Embryonic facial prominence (tissue), 1 donor: ENCODE results near the gene SV2C.
"Not testable (repeated sequence)": the region's sequence is repeated elsewhere in the genome, so short reads cannot be mapped to it uniquely, and the experiment has no call there.

Source experiments
- DNase-seq: peaks from one replicate; pipeline ENCODE4 v3.0.0-alpha.2; 2016; ENCODE audit errors: extremely low spot score

The SV2C gene

GRCh38 chr5:76341651-76342334, 258.6 kb downstream of the SV2C start:
- DNase-seq: no peak

GRCh38 chr5:76342474-76342873, 259.3 kb downstream of the SV2C start:
- DNase-seq: no peak

DNA sequence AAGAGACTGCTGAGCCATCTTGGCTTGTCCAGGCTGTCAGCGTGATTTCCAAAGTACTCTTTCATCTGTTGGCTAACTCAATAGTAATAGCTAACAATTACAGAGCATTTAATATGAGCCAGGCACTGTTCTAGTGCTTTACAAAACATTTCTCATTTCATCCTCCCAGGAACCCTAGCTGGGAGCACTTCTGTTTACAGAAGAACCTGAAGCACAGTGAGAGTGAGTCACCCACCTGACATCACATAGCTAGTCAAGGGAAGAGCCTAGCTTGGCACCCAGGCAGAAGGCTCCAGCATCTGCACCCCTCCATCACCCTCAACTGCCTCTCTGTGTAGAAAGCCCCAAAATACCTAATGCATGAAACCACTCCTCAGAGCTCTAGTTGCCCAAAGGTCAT, 262.4 kb downstream of the SV2C start:
- no peak for DNase-seq

GRCh38 chr5:76351176-76351575, 268.0 kb downstream of the SV2C start:
- no peak for DNase-seq

DNA sequence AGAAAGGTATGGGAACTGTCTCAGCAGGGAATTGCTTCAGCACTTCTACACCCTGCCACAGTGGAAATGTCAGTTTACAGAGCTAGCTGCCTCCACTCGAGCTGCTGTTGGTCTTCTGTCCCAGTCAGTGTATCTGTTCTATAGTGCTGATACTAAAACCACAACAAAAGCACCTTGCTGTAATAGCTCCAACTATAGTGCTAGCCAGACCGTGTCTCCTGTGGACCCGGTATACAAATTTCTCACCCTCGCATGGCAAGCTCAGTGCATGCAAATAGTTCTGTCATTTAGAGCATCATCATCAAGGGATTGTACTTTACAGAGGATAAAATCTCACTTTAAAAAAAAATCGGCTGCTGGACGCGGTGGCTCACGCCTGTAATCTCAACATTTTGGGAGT, 268.4 kb downstream of the SV2C start:
- DNase-seq: no peak

DNA sequence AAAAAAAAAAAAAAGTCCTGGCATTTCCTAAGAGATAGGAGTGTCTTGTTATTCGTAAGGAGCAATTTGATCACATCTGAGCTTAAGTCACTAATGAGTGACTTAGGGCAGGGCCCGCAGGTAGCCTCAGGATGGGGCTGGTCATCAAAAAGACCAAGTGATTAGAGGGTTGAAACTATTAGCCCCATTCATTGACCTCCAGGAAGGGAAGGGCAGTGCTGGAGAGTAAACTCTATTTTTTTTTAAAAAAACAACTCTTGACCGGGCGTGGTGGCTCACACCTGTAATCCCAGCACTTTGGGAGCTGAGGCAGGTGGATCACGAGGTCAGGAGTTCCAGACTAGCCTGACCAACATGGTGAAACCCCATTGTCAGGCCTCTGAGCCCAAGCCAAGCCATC, 273.7 kb downstream of the SV2C start:
- DNase-seq: no peak

DNA sequence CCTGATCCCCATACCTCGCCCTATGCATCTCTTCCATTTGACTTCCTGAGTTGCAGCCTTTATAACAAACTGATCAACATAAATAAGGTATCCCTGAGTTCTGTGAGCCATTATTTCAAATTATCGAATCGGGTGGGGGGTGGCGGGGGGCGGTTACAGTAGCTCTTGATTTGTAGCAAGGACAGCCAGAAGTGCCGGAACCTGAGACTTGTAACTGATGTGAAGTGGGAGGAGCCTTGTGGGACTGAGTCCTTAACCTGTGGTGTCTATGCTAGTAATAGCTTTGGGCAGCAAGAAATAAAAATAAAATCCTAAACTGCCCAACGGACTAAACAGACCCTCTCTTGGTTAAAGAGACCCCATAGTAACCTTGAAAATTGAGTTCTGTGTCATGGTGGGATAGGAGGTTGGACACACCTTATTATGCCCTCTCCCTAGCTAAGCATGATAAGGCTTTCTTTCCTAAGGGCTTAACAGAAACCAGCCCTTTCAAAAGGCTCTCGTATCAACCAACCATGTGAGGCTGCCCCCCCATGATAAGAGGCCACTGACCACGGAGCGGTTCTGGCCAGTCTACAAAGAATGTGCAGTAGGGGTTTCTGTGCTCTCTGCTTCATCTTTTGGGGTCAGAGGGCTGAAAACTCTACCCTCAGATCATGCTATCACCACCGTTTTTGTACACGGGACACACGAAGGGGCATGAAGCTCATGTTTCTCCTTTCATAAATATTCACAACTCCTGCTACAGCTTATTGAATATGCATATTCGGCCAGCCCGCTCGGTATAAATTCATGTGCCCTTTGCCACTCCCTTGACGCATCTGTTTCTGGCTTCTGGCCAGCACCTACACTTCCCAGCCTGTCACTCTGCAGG, 280.4 kb downstream of the SV2C start:
- DNase-seq: no peak

DNA sequence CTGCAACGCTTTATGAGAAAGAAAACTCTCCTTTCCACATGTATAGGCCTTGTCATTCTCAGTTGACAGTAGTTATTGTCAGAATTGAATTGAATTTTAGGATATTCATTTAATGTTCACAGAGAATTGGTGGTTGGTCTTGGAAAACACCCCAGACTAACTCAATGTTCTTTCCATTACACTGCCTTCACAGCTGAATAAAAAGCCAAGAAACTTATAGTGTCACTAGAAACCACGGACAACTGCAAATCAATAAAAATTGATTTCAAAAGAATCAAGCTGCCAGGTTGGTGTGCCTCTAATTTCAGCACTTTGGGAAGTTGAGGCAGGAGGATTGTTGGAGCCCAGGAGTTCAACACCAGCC, 281.0 kb downstream of the SV2C start:
- no peak for DNase-seq

GRCh38 chr5:76365561-76365960, 282.4 kb downstream of the SV2C start:
- DNase-seq: no peak

GRCh38 chr5:76366596-76366995, 283.4 kb downstream of the SV2C start:
- DNase-seq: no peak

DNA sequence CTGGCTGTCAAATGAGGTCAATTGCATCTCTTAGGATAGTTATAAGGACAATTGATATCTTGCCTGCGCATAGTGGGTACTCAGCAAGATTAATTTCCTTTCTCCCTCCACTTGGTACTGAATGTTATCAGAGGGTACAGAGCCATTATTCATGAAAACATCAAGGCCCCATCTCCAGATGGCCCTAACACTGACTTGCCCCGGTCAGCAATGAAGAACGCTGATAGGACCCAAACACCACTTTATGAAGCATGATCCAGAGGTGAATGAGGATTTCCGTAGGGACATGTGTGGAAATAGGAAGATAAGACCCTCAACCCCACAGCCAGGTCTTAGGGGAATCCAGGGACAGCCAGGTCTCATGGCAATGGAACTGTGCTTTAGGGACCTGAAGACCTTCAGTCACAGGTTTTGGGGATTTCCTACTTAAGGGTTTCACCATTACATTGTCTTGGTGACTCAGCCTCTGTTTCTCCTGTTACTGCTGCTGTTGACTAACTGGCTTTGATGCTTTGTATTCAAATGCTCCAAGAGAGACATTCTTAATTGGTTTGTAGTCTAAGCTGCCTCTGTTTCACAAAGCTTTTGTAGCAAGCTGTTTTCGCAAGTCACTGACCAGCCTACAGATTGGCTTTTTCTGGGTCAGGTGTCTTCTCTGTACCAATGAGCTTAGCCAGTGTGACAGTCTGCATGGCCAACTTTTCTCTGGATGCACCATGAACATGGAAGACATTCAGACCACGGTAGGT, 284.6 kb downstream of the SV2C start:
- no peak for DNase-seq

- DNase-seq: no peak
These were observed 285.8 kb downstream of the SV2C start for GRCh38 chr5:76368941-76369340.

DNA sequence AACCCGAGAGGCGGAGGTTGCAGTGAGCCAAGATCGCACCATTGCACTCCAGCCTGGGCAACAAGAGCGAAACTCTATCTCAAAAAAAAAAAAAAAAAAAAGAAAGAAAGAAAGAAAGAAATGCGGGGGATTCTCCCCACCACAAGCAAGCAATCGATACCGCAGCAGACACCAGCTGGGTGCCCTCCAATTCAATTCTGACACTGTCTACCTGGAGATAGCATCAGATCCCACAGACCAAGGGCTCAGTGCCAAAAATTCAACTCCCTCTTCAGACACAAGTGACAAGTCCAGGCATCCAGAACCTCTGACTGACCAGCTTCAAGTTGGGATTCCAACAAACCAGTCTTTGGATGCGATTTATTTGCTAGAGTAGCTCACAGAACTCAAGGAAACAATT, 286.5 kb downstream of the SV2C start:
- not testable (repeated sequence) for DNase-seq

DNA sequence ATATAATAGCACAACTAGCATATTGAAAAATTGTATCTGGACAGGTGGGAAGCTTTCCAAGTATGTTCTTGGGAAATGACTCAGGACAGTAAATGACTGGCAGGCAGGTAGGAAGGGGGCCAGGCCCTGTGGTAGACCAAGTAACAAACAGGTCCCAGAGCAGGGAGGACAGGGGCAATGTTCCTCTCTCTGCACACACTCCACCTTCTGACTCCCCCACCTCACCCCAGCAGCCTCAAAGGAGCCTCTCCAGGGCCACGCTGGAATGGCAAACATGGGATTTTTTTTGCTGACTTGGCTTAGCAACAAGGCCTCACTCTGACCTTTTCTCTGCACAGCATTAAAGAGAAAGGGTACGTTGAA, 288.8 kb downstream of the SV2C start:
- DNase-seq: no peak

GRCh38 chr5:76372323-76373054, 289.3 kb downstream of the SV2C start:
- no peak for DNase-seq

DNA sequence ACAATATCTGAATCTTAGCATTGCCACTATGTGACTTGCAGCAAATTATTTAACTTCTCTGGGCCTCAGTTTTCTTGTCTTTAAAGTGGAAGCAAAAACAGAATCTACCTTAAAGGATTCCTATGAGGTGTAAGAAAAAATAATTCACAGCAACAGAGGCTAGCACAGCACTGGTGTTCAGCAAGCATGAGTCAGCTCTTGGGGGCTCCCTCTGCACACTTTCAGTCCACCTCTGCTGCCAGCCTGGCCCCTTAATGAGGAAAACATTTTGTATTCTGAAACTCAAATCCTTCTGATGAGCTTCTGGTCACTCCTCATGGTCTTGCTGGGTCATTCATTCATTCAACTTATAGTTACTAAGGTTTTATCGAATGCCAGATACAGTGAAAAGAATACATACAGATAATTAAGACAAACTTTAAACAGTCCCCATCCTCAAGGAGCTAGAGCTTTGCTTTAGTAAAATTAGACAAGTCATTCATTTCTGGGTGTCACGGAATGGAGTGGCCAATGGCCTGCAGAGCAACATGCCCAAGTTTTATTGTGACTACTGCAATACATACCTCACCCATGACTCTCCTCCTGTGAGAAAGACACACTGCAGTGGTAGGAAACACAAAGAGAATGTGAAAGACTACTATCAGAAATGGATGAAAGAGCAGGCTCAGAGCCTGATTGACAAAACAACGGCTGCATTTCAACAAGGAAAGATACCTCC, 293.1 kb downstream of the SV2C start:
- DNase-seq: no peak

DNA sequence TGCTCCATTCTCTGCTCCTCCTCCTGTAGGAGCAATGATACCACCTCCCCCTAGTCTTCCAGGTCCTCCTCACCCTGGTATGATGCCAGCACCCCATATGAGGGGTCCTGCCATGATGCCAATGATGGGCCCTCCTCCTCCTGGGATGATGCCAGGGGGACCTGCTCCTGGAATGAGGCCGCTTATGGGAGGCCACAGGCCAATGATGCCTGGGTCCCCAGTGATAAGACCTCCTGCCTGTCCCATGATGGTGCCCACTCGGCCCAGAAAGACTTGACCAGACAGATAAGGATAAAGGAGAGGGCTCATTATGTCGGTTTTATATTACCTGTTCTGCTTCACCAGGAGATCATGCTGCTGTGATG, 293.7 kb downstream of the SV2C start:
- DNase-seq: no peak

- DNase-seq: no peak
These were observed 295.2 kb downstream of the SV2C start for GRCh38 chr5:76378355-76378754.

GRCh38 chr5:76379316-76379715, 296.1 kb downstream of the SV2C start:
- no peak for DNase-seq

GRCh38 chr5:76379855-76380254, 296.7 kb downstream of the SV2C start:
- DNase-seq: no peak

GRCh38 chr5:76380346-76381066, 297.3 kb downstream of the SV2C start:
- DNase-seq: no peak
